Mammary epithelial cell (primary cell): ENCODE measurements around the gene RTP1.

ENCODE experiments used
- CTCF ChIP-seq, 2 donors: IDR thresholded peaks in 1 of 2; conservative IDR thresholded peaks in 1 of 2; 2 replicates each; pipeline ENCODE4 v1.5.1; 2011 to 2012; ENCODE audit warnings: inconsistent platforms in 2 of 2, low read length in 2 of 2, mild to moderate bottlenecking in 2 of 2, control low read depth in 1 of 2, low read depth in 1 of 2; ENCODE audit not compliant: insufficient read depth in 1 of 2; ENCODE audit errors: extremely low read depth in 1 of 2
- EZH2 ChIP-seq: IDR thresholded peaks from 2 replicates; pipeline ENCODE4 v1.6.1; 2012; ENCODE audit warnings: low read length, inconsistent platforms, borderline replicate concordance

- no peak for TF ChIP-seq CTCF (conservative IDR thresholded peaks at IDR 0.05 in 1 of 2, IDR thresholded peaks at IDR 0.05 in 1 of 2; ENCODE audit: extremely low read depth in 1 of 2, insufficient read depth in 1 of 2, low read depth in 1 of 2, low read length in 2 of 2)
- TF ChIP-seq EZH2 = no peak
Measured at GRCh38 chr3:187211532-187212195, 14.4 kb downstream of the RTP1 start.
